Measurements from ENCODE around the gene CR1L.

The CR1L gene

GRCh38 chr1:207644852-207645634, at the start of gene CR1L:
Gene CR1L, plus strand, starts transcription at chr1:207645133. Its CDS starts 101 bp downstream, at chr1:207645234.
- DNase-seq (ENCODE audit: low read depth) = peak; percentile 26
- TF ChIP-seq, protein P1, sequence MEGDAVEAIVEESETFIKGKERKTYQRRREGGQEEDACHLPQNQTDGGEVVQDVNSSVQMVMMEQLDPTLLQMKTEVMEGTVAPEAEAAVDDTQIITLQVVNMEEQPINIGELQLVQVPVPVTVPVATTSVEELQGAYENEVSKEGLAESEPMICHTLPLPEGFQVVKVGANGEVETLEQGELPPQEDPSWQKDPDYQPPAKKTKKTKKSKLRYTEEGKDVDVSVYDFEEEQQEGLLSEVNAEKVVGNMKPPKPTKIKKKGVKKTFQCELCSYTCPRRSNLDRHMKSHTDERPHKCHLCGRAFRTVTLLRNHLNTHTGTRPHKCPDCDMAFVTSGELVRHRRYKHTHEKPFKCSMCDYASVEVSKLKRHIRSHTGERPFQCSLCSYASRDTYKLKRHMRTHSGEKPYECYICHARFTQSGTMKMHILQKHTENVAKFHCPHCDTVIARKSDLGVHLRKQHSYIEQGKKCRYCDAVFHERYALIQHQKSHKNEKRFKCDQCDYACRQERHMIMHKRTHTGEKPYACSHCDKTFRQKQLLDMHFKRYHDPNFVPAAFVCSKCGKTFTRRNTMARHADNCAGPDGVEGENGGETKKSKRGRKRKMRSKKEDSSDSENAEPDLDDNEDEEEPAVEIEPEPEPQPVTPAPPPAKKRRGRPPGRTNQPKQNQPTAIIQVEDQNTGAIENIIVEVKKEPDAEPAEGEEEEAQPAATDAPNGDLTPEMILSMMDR (conservative IDR thresholded peaks at IDR 0.05; ENCODE audit: control insufficient read depth, insufficient read depth, low read depth, low read length) = no peak
- peak within 1 kb of the TSS; percentile 56 for H3K4me3 ChIP-seq (ENCODE audit: control insufficient read depth, low read depth, low read length)

DNA sequence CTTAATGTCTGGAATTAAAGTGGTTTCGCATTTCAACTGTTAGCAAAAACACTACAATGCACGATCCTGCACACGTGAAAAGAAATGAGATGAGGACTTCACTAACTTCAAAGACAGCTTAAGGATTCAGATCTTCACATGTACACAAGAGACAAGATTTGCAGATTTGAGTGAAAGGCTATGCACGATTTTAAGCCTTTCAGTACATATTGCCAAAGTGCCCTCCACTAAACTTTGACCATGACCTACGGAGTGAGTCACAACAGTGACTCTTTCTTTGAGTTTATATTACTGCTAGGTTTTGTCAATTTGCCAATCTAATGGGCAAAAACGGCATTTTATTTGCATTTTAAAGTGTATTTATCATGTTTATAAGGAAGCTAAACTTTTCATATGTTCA, 41.2 kb upstream of the CR1L start:
- no peak overlapping the region for H3K4me3 ChIP-seq (ENCODE audit: control insufficient read depth, low read depth, low read length)
- TF ChIP-seq, protein P1 (conservative IDR thresholded peaks at IDR 0.05; ENCODE audit: control insufficient read depth, insufficient read depth, low read depth, low read length) = no peak
- peak; percentile 69 for DNase-seq (ENCODE audit: low read depth)

DNA sequence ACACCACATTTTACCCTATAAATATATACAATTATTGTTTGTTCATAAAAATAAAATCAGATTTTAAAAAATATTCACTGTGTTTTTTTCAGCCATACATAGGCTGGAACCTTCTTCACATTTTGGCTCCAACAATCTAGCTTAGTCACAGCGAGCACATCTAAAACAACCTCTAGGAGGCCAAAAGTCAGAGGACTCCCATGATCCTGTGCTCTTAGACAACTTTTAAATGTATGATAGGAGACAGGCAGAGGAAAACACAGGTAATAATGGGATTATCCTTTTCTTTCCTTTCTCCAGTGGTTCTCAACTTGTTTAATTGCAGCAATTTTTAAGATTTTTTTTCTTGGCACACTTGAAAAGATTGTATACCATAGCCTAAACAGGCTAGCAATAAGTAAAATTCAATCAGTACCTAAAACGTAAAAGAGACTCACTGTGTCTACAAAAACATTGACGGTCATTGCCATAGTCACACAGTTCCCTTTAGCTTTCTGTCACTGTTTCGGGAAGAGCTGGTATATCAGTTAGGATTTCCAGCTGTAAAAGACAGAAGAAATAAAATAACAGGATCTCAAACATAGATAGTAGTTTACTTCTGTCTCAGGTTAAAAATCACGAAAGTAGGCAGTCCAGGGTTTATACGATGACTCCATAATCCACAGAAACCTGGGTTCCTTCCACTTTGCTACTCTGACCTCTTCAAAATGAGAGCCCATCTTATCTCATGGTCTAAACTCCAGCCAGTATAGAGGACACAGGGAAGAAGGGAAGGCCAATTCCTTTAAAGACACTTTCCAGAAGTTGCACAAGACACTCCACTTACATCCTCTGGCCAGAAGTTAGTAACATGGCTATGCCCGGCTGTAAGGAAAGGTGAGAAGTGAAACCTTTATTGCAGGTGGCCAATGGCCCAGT, 39.2 kb upstream of the CR1L start:
- H3K4me3 ChIP-seq (ENCODE audit: control insufficient read depth, low read depth, low read length) = no peak overlapping the region

DNA sequence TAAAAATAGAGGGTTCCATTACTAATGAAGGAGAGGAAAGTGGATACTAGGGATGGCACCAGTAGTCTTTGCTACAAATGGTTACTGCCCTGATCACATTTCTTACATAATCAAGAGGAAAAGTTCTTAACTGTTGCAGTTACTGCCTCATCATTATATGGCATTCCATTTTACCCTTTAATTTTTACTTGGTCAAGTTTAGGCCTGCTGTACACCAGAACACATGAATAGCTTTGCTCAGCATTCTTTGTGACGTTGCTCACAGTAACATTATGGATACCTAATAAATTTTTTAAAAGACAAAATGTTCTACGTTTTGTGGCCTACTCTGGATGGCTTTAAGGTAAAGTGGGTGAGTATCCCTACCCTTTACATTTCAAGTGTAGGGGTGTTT, 38.6 kb upstream of the CR1L start:
- no peak for DNase-seq (ENCODE audit: low read depth)
- TF ChIP-seq, protein P1 (conservative IDR thresholded peaks at IDR 0.05; ENCODE audit: control insufficient read depth, insufficient read depth, low read depth, low read length) = no peak
- H3K4me3 ChIP-seq (ENCODE audit: control insufficient read depth, low read depth, low read length) = no peak overlapping the region

More for the DNA sequence above, 39.2 kb upstream of the CR1L start:
- peak; percentile 16 for DNase-seq (ENCODE audit: low read depth)
- TF ChIP-seq, protein P1 (conservative IDR thresholded peaks at IDR 0.05; ENCODE audit: control insufficient read depth, insufficient read depth, low read depth, low read length) = no peak

GRCh38 chr1:207612762-207613161, 32.2 kb upstream of the CR1L start:
- no peak for DNase-seq (ENCODE audit: low read depth)
- H3K4me3 ChIP-seq (ENCODE audit: control insufficient read depth, low read depth, low read length) = no peak overlapping the region
- TF ChIP-seq, protein P1 (conservative IDR thresholded peaks at IDR 0.05; ENCODE audit: control insufficient read depth, insufficient read depth, low read depth, low read length) = no peak

DNA sequence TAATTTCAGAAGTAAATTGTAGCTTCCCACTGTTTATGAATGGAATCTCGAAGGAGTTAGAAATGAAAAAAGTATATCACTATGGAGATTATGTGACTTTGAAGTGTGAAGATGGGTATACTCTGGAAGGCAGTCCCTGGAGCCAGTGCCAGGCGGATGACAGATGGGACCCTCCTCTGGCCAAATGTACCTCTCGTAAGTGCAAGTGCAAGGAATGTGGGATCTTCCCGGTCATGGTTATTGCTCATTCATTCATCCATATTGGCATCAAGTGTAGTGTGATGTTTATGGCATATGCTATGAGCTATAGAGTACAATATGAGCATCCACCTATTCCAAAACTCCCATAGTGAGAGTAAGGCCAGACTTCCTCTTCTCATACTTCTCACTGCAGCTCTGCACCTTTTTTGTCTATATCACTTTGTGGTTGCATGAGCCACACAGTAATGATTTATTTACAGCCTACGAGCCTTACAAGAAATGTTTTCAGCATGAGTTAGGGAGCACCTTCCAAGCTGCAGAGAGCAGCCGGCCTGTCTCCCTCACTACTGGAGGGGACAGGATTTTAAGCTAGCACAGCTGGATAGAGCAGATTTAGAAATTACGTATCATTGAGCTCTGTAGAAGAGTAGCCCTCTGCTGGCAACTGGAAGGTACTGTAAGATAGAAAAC, 24.9 kb upstream of the CR1L start:
- DNase-seq (ENCODE audit: low read depth) = peak; percentile 56
- TF ChIP-seq, protein P1 (conservative IDR thresholded peaks at IDR 0.05; ENCODE audit: control insufficient read depth, insufficient read depth, low read depth, low read length) = peak; percentile 84
- H3K4me3 ChIP-seq (ENCODE audit: control insufficient read depth, low read depth, low read length) = no peak overlapping the region
